Measurements from ENCODE around the gene MBD1.
A peak's percentile ranks its signal among the peaks of the same experiment; 100 is the strongest.
"Not testable (repeated sequence)": the region's sequence is repeated elsewhere in the genome, so short reads cannot be mapped to it uniquely, and the experiment has no call there.

The MBD1 gene

DNA sequence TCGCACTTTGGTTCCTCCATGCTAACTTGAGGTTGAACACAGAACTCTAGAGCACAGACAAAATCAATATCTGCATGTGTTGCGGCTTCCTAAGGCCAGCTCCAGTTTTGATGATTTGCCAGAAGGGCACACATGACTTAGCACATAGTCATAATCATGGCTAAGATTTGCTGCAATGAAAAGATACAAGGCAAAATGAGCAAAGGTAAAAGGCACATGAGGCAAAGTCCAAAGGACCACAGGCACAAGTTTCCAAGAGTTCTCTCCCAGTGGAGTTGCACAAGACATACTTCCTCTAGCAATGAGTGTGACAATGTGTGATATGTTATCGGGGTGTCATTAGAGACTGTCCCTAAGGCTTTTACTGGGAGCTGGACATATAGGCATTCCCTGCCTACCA lies 30.3 kb upstream of the MBD1 start:
- DNase-seq (ENCODE audit: low spot score): no peak
- H3K27ac ChIP-seq (ENCODE audit: poor library complexity, severe bottlenecking): no peak overlapping the region
- H3K27me3 ChIP-seq (ENCODE audit: insufficient read depth, poor library complexity, severe bottlenecking): no peaks in the 10 kb centered on the region
- H3K4me3 ChIP-seq (ENCODE audit: severe bottlenecking): no peak overlapping the region
- H3K36me3 ChIP-seq (ENCODE audit: low read depth): no peaks in the 10 kb centered on the region
- ATAC-seq (ENCODE audit: low read depth): no peak
- TF ChIP-seq, protein P1, sequence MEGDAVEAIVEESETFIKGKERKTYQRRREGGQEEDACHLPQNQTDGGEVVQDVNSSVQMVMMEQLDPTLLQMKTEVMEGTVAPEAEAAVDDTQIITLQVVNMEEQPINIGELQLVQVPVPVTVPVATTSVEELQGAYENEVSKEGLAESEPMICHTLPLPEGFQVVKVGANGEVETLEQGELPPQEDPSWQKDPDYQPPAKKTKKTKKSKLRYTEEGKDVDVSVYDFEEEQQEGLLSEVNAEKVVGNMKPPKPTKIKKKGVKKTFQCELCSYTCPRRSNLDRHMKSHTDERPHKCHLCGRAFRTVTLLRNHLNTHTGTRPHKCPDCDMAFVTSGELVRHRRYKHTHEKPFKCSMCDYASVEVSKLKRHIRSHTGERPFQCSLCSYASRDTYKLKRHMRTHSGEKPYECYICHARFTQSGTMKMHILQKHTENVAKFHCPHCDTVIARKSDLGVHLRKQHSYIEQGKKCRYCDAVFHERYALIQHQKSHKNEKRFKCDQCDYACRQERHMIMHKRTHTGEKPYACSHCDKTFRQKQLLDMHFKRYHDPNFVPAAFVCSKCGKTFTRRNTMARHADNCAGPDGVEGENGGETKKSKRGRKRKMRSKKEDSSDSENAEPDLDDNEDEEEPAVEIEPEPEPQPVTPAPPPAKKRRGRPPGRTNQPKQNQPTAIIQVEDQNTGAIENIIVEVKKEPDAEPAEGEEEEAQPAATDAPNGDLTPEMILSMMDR (IDR thresholded peaks at IDR 0.05; ENCODE audit: poor library complexity, severe bottlenecking): no peak
- no peaks in the 10 kb centered on the region for H3K9me3 ChIP-seq (ENCODE audit: severe bottlenecking)
- peaks cover 11% of the 10 kb centered on the region for H3K4me1 ChIP-seq (ENCODE audit: insufficient read depth, poor library complexity, severe bottlenecking)

DNA sequence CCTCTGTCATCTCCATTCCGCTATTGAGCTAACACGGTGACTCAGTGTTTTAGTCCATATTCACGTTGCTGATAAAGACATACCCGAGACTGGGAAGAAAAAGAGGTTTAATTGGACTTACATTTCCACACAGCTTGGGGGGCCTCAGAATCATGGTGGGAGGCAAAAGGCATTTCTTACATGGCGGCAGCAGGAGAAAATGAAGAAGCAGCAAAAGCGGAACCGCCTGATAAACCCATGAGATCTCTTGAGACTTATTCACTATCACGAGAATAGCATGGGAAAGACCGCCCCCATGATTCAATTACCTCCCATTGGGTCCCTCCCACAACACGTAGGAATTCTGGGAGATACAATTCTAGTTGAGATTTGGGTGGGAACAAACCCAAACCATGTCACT lies 28.8 kb upstream of the MBD1 start:
- no peak for ATAC-seq (ENCODE audit: low read depth)

DNA sequence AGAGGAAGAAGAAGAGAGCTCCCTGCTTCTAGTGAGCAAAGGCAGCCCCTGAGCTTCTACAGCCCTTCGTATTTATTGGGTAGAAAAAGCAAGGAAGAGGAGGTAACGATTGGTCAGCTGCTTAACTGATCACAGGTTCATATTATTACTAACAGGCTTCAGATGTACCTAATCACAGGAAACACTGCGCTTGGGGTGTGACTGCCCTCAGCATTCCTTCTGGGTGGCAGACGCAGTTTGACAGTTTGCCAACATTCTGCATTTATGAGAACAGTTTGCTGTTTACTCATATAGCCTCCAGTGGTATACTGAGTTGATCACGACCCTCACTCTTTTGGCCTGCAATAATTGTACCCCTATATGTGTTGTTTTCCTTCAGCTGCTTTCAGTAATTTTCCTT lies 27.5 kb upstream of the MBD1 start:
- H3K4me3 ChIP-seq (ENCODE audit: severe bottlenecking); H3K36me3 ChIP-seq (ENCODE audit: low read depth); DNase-seq (ENCODE audit: low spot score); H3K9me3 ChIP-seq (ENCODE audit: severe bottlenecking); H3K27me3 ChIP-seq (ENCODE audit: insufficient read depth, poor library complexity, severe bottlenecking); ATAC-seq (ENCODE audit: low read depth): not testable (repeated sequence)
- Histone ChIP-seq H3K4me1 (ENCODE audit: insufficient read depth, poor library complexity, severe bottlenecking) (peaks cover 11% of the 10 kb centered on the region), H3K27ac (ENCODE audit: poor library complexity, severe bottlenecking) (peak overlapping the region; percentile 66)

More for the DNA sequence above, 28.8 kb upstream of the MBD1 start:
- H3K27ac ChIP-seq (ENCODE audit: poor library complexity, severe bottlenecking): no peak overlapping the region
- no peaks in the 10 kb centered on the region for H3K36me3 ChIP-seq (ENCODE audit: low read depth)
- peaks cover under 1% of the 10 kb centered on the region for H3K9me3 ChIP-seq (ENCODE audit: severe bottlenecking)
- H3K4me1 ChIP-seq (ENCODE audit: insufficient read depth, poor library complexity, severe bottlenecking): peaks cover 11% of the 10 kb centered on the region
- H3K4me3 ChIP-seq (ENCODE audit: severe bottlenecking): no peak overlapping the region
- no peaks in the 10 kb centered on the region for H3K27me3 ChIP-seq (ENCODE audit: insufficient read depth, poor library complexity, severe bottlenecking)
- TF ChIP-seq, protein P1 (IDR thresholded peaks at IDR 0.05; ENCODE audit: poor library complexity, severe bottlenecking): no peak
- no peak for DNase-seq (ENCODE audit: low spot score)

DNA sequence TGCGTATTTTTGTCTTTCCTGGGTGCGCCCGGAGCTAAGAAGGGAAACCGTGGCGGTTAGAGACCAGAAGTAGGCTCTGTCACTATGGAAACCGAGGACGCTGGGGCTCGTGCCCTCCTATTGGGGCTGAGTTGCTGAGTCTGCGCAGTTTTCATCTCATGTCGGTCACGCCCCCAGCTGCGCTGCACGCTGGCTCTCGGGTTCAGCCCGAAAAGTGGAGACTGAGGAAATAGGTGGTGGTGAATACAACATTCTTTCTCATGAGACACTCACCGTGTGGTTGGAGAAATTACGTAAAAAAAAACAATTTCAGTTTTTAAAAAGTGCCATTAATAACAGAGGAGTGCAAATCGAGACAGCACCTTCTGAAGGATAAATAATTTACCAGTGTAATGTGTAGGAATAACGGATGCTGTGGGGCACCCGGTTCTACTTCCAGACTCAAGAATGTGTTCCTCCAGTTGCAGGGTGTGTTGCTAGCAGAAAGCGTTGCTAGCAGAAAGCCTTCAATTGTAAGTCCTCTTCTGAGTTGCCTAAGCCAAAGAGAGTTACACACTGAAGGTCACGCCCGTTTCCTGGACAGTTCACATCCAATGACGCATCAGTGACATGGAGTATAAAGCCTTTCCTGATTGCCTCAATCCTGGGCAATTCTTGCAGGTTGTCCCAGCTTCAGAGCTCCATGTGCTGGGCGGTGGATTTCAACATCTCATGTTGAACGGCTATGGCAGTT lies 26.6 kb upstream of the MBD1 start:
- peak; percentile 94 for ATAC-seq (ENCODE audit: low read depth)
- H3K4me1 ChIP-seq (ENCODE audit: insufficient read depth, poor library complexity, severe bottlenecking): peaks cover 11% of the 10 kb centered on the region
- no peaks in the 10 kb centered on the region for H3K36me3 ChIP-seq (ENCODE audit: low read depth)
- no peaks in the 10 kb centered on the region for H3K27me3 ChIP-seq (ENCODE audit: insufficient read depth, poor library complexity, severe bottlenecking)
- peak; percentile 90 for DNase-seq (ENCODE audit: low spot score)
- peak overlapping the region; percentile 66 for H3K27ac ChIP-seq (ENCODE audit: poor library complexity, severe bottlenecking)
- TF ChIP-seq, protein P1 (IDR thresholded peaks at IDR 0.05; ENCODE audit: poor library complexity, severe bottlenecking): no peak
- peaks cover 2% of the 10 kb centered on the region for H3K9me3 ChIP-seq (ENCODE audit: severe bottlenecking)
- peak overlapping the region; percentile 28 for H3K4me3 ChIP-seq (ENCODE audit: severe bottlenecking)

DNA sequence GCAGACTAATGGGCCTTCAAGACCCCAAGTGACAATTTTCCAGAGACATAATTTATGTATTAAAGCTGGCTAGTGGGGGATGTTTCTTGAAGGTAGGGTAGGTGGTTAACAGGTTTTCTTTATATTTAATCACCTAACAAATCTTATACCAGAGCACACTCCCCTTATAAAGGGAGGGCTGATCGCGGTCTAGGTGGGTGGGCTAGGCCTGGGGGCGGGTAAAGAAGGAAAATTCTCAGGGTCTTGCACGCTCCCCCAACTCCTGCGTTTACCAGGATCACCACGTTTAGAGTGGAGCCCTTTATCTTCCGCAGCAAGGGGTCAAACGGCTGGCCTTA lies 26.0 kb upstream of the MBD1 start:
- TF ChIP-seq, protein P1 (IDR thresholded peaks at IDR 0.05; ENCODE audit: poor library complexity, severe bottlenecking): no peak
- DNase-seq (ENCODE audit: low spot score) (no peak), ATAC-seq (ENCODE audit: low read depth) (no peak)
- Histone ChIP-seq H3K36me3 (ENCODE audit: low read depth) (no peaks in the 10 kb centered on the region), H3K27me3 (ENCODE audit: insufficient read depth, poor library complexity, severe bottlenecking) (no peaks in the 10 kb centered on the region), H3K9me3 (ENCODE audit: severe bottlenecking) (peaks cover 2% of the 10 kb centered on the region), H3K4me1 (ENCODE audit: insufficient read depth, poor library complexity, severe bottlenecking) (peaks cover 11% of the 10 kb centered on the region), H3K27ac (ENCODE audit: poor library complexity, severe bottlenecking) (peak overlapping the region; percentile 66), H3K4me3 (ENCODE audit: severe bottlenecking) (peak overlapping the region; percentile 28)

Data from RWPE2 (cell line).